Stimulated activated CD4-positive, alpha-beta T cell treated with anti-CD3 and anti-CD28 coated beads, Interleukin-1b, Interleukin-23, amount 100 ng/mL, for 24 hours (primary cell): ENCODE measurements around the gene ASL.
"Not testable (repeated sequence)": the region's sequence is repeated elsewhere in the genome, so short reads cannot be mapped to it uniquely, and the experiment has no call there.

ENCODE experiments used
- DNase-seq, 4 experiments: peaks; one replicate each; pipeline ENCODE4 v3.0.0-alpha.2; 2020; ENCODE audit warnings: low read depth in 4 of 4, low spot score in 1 of 4

Gene ASL

GRCh38 chr7:66072208-66072607, 3.4 kb upstream of the ASL start:
- DNase-seq: not testable (repeated sequence)

GRCh38 chr7:66076462-66077329, 1.1 kb downstream of the ASL start:
- no peak for DNase-seq

- DNase-seq: no peak
Measured at GRCh38 chr7:66078067-66078466, 2.4 kb downstream of the ASL start.

GRCh38 chr7:66082083-66082482, 6.5 kb downstream of the ASL start:
- no peak for DNase-seq

DNA sequence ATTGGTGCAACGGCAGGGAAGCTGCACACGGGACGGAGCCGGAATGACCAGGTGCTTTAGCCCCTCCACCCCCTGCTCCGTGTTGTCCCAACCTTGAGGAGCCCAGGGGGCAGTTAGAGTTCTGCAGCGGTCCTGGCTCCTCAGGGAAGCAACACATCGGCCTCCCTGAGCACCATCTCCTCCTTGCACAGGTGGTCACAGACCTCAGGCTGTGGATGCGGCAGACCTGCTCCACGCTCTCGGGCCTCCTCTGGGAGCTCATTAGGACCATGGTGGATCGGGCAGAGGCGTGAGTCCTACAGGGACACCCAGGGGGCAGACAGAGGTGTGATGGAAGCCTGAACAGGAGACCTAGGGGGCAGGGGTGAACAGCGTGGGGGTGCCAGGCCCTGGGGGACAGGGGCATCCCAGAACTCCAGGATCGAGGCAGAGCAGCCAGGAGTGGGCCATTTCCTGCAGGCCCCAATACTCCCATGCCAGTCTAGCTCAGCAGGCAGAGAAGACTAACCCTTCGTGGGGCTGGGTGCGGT, 7.3 kb downstream of the ASL start:
- no peak for DNase-seq

GRCh38 chr7:66083677-66084076, 8.1 kb downstream of the ASL start:
- DNase-seq: no peak

DNA sequence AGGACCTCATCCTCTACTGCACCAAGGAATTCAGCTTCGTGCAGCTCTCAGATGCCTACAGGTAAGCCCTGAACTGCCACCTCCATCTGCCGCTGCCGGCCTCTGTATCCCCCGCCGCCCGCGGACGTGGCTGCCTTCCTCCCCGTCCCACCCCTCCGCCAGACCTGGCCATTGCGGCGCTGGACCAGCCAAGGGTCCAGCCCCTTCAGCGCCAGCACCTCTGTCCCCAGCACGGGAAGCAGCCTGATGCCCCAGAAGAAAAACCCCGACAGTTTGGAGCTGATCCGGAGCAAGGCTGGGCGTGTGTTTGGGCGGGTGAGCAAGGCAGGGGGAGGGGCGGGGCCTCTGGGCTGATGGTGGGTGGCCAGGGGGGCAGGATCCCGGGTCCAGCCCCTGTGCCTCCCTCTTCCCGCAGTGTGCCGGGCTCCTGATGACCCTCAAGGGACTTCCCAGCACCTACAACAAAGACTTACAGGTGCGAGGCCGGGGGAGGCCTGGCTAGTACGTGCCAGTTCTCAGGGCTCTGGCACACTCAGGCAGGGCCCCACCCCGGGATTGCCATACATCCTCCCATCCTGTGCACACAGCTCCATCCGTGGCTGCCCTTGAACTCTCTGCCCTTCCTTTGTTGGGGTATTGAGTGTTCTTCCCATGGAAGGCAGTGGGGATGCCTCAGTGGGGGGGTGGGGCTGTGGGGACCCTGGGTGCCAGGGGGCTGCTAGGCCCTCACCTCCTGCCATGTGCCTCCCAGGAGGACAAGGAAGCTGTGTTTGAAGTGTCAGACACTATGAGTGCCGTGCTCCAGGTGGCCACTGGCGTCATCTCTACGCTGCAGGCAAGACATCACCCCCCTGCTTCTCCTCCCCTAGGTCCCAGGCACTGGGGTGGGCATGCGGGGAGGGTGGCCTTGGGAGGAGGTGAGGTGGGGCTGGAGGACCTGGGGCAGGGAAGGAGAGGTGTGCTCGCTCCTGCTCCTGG, 13.5 kb downstream of the ASL start:
- no peak for DNase-seq

GRCh38 chr7:66092654-66093053, 17.0 kb downstream of the ASL start:
- no peak for DNase-seq

GRCh38 chr7:66095010-66095409, 19.4 kb downstream of the ASL start:
- DNase-seq: no peak

GRCh38 chr7:66099232-66099550, 23.6 kb downstream of the ASL start:
- no peak for DNase-seq

GRCh38 chr7:66099551-66100407, 24.2 kb downstream of the ASL start:
- DNase-seq: peak in 2 of 4 experiments; percentile 4 to 14

DNA sequence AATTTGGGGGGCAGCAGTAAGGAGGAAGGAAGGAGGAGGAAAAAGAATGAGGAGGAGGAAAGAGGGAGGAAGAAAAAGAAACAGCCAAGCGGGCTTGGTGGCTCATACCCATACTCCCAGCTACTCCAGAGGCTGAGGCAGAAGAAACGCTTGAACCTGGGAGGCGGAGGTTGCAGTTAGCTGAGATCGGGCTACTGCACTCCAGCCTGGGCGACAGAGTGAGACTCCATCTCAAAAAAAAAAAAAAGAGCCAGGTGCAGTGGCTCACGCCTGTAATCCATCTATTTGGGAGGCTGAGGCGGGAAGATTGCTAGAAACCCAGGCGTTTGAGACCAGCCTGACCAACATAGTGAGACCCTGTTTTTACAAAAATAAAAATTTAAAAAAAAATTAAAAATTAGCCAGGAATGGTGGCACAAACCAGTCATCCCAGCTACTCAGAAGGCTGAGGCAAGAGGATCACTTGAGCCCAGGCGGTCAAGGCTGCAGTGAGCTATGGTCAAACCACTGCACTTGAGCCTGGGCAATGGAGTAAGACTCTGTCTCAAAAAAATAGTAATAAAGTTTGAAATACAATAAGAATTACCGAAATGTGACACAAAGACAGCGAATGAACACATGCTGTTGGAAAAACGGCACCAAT, 24.9 kb downstream of the ASL start:
- no peak for DNase-seq

- not testable (repeated sequence) for DNase-seq
Measured at GRCh38 chr7:66102168-66102567, 26.5 kb downstream of the ASL start.

DNA sequence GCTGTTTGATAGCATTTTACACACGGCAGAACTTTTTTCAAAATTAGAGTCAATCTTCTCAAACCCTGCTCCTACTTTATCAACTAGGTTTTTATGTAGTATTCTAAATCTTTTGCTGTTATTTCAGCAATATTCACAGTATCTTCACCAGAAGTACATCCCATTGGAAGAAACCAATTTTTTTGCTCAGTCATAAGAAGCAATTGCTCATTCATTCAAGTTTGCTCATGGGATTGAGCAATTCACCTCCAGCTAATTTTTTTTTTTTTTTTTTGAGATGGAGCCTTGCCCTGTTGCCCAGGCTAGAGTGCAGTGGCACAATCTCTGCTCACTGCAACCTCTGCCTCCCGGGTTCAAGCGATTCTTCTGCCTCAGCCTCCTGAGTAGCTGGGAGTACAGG, 28.4 kb downstream of the ASL start:
- DNase-seq: not testable (repeated sequence)

DNA sequence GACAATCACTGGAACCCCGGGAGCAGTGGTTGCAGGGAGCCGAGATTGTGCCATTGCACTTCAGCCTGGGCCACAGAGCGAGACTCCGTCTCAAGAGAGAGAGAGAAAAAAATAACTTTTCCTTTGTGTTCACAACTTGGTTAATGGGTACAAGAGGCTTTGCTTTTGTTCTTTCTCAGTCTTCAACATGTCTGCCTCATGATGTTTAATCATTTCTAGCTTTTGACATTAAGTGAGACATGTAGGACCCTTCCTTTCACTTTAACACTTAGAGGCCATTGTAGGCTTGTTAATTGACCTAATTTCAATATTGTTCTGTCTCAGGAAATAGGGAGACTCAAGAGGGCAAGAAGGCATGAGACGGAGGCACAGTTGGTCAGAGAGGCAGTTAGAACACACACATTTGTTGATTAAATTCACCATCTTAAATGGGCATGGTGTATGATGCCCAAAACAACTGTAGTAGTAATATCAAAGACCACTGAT, 29.7 kb downstream of the ASL start:
- DNase-seq: no peak

DNA sequence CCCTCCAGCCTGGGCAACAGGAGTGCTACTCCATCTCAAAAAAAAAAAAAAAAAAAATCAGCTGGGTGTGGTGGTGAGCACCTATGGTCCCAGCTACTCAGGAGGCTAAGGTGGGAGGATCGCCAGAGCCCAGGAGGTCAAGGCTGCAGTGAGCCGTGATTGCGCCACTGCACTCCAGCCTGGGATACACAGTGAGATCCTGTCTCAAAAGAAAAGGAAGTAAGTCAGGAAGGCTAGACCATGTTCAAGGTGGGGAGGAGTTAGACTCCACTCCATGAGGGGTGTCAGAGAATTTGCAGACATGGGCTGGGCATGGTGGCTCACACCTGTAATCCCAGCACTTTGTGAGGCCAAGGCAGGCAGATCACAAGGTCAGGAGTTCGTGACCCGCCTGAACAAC, 32.8 kb downstream of the ASL start:
- DNase-seq: not testable (repeated sequence)

GRCh38 chr7:66110856-66111255, 35.2 kb downstream of the ASL start:
- no peak for DNase-seq

- DNase-seq: peak; percentile 56 to 79 (median 68)
Measured at GRCh38 chr7:66114743-66115649, 39.4 kb downstream of the ASL start, which contains the start of gene CRCP. TSS of gene CRCP (plus strand) at chr7:66114847. CDS start at chr7:66114963, 116 bp downstream.
